H1 (cell line): ENCODE measurements around the gene SYT6. TPM values are rescaled to one million over a fixed set of nuclear protein-coding genes. Genes with fewer than 3 reads are reported as not detected.

Source experiments
- CTCF ChIA-PET: fragments of 300-600 bp; sonication (Branson Sonifier 250); formaldehyde crosslinking; loops from one replicate; lab custom pipeline; 2021; ENCODE audit not compliant: partially characterized antibody; lab: Charles Lee
- POLR2A ChIA-PET: fragments of 300-600 bp; sonication (Branson Sonifier 250); formaldehyde crosslinking; loops from one replicate; lab custom pipeline; 2021; ENCODE audit warnings: inconsistent platforms; ENCODE audit not compliant: partially characterized antibody; lab: Charles Lee
- DNase-seq, 2 experiments: peaks; one replicate each; pipeline versions ENCODE4 v3.0.0 to v3.0.0-alpha.2; 2010 to 2022; ENCODE audit warnings: low spot score in 2 of 2, low read depth in 1 of 2, mixed read lengths in 1 of 2
- FAIRE-seq: peaks from 2 replicates; lab custom pipeline; 2011; peaks lifted over from hg19 to GRCh38; lab: Jason Lieb, UNC
- H2AFZ ChIP-seq: 2 replicates; pipeline ENCODE4 v1.8.1; 2012; ENCODE audit warnings: low read length, inconsistent platforms
- H2AK5ac ChIP-seq: 2 replicates; pipeline ENCODE4 v1.6.1; 2013; ENCODE audit warnings: low read depth, low read length
- H2BK120ac ChIP-seq: replicated peaks from 2 replicates; pipeline ENCODE3; 2013; ENCODE audit warnings: low read depth, low read length, inconsistent platforms
- H2BK12ac ChIP-seq: 2 replicates; pipeline ENCODE4 v1.6.1; 2013; ENCODE audit warnings: low read depth, low read length
- H2BK15ac ChIP-seq: 2 replicates; pipeline ENCODE4 v1.6.1; 2013; ENCODE audit warnings: low read length
- H2BK20ac ChIP-seq: 2 replicates; pipeline ENCODE4 v1.6.1; 2013; ENCODE audit warnings: low read length
- H2BK5ac ChIP-seq: 2 replicates; pipeline ENCODE4 v1.6.1; 2013; ENCODE audit warnings: low read depth, low read length
- H3K14ac ChIP-seq: 2 replicates; pipeline ENCODE4 v1.6.1; 2013; ENCODE audit warnings: inconsistent platforms; ENCODE audit not compliant: insufficient read length
- H3K18ac ChIP-seq: 2 replicates; pipeline ENCODE4 v1.6.1; 2013; ENCODE audit warnings: low read length; ENCODE audit errors: extremely low read depth
- H3K23ac ChIP-seq: 2 replicates; pipeline ENCODE4 v1.6.1; 2013; ENCODE audit warnings: inconsistent platforms; ENCODE audit not compliant: insufficient read length
- H3K23me2 ChIP-seq: 2 replicates; pipeline ENCODE4 v1.6.1; 2013; ENCODE audit warnings: low read depth, low read length
- H3K27ac ChIP-seq: 2 replicates; pipeline ENCODE4 v1.6.1; 2011; ENCODE audit warnings: low read depth, low read length, inconsistent platforms
- H3K27me3 ChIP-seq, 4 experiments: replicated peaks in 1 of 4; 1 replicate in 1 of 4; 2 replicates in 3 of 4; pipeline versions ENCODE4 v1.6.1 to v1.8.1; 2011 to 2013; ENCODE audit warnings: low read length in 3 of 4, mild to moderate bottlenecking in 3 of 4, inconsistent platforms in 2 of 4, mixed read lengths in 2 of 4, moderate library complexity in 1 of 4; ENCODE audit not compliant: control insufficient read depth in 3 of 4, insufficient read depth in 3 of 4; ENCODE audit errors: extremely low read depth in 1 of 4
- H3K36me3 ChIP-seq, 4 experiments: 2 replicates each; pipeline versions ENCODE4 v1.6.1 to v1.8.1; 2011 to 2013; ENCODE audit warnings: mild to moderate bottlenecking in 4 of 4, low read length in 3 of 4, moderate library complexity in 2 of 4, control low read depth in 1 of 4, inconsistent platforms in 1 of 4; ENCODE audit not compliant: insufficient read depth in 4 of 4, control insufficient read depth in 2 of 4
- H3K4ac ChIP-seq: replicated peaks from 2 replicates; pipeline ENCODE3; 2013; ENCODE audit warnings: low read length, low read depth, mixed read lengths, inconsistent platforms; ENCODE audit not compliant: insufficient read length
- H3K4me1 ChIP-seq, 4 experiments: replicated peaks in 1 of 4; 1 replicate in 1 of 4; 2 replicates in 3 of 4; pipeline versions ENCODE4 v1.6.1 to v1.8.1; 2011 to 2013; ENCODE audit warnings: low read length in 3 of 4, inconsistent platforms in 2 of 4, mixed read lengths in 1 of 4; ENCODE audit not compliant: insufficient read depth in 4 of 4, control insufficient read depth in 3 of 4
- H3K4me2 ChIP-seq, 2 experiments: 2 replicates each; pipeline versions ENCODE4 v1.6.1 to v1.8.1; 2011 to 2013; ENCODE audit warnings: low read depth in 2 of 2, low read length in 2 of 2, control low read depth in 1 of 2, inconsistent platforms in 1 of 2, mild to moderate bottlenecking in 1 of 2; ENCODE audit not compliant: insufficient read depth in 1 of 2
- H3K4me3 ChIP-seq, 4 experiments: fragments of 200-600, 300-600 bp in 1 of 4; sonication (generic), shearing (Covaris generic), sonication (Bioruptor Twin) in 1 of 4; 2 replicates each; pipeline versions ENCODE4 v1.5.1 to v1.8.1; 2011 to 2016; ENCODE audit warnings: low read length in 4 of 4, low read depth in 3 of 4, control low read depth in 2 of 4, inconsistent platforms in 2 of 4, mild to moderate bottlenecking in 2 of 4, mixed read lengths in 1 of 4, moderate library complexity in 1 of 4; ENCODE audit not compliant: insufficient read depth in 2 of 4; ENCODE audit errors: extremely low read depth in 1 of 4
- H3K56ac ChIP-seq: replicated peaks from 2 replicates; pipeline ENCODE3; 2013; ENCODE audit warnings: low read depth, mild to moderate bottlenecking, mixed read lengths, low read length, inconsistent platforms; ENCODE audit not compliant: insufficient read length
- H3K79me1 ChIP-seq: 2 replicates; pipeline ENCODE4 v1.6.1; 2013; ENCODE audit warnings: low read depth, low read length, control low read depth
- H3K79me2 ChIP-seq, 2 experiments: 2 replicates each; pipeline versions ENCODE4 v1.6.1 to v1.8.1; 2012 to 2013; ENCODE audit warnings: low read length in 2 of 2, mild to moderate bottlenecking in 2 of 2, inconsistent platforms in 1 of 2; ENCODE audit not compliant: insufficient read depth in 2 of 2, control insufficient read depth in 1 of 2
- H3K9ac ChIP-seq, 4 experiments: replicated peaks in 1 of 4; 1 replicate in 1 of 4; 2 replicates in 3 of 4; pipeline versions ENCODE4 v1.6.1 to v1.8.1; 2011 to 2013; ENCODE audit warnings: low read depth in 3 of 4, low read length in 3 of 4, control low read depth in 2 of 4, mild to moderate bottlenecking in 2 of 4, moderate library complexity in 2 of 4, inconsistent platforms in 1 of 4; ENCODE audit errors: extremely low read depth in 1 of 4
- H3K9me3 ChIP-seq, 2 experiments: 2 replicates each; pipeline versions ENCODE4 v1.6.1 to v1.8.1; 2012 to 2013; ENCODE audit warnings: mild to moderate bottlenecking in 2 of 2, moderate library complexity in 2 of 2, control low read depth in 1 of 2, inconsistent platforms in 1 of 2, low read depth in 1 of 2, low read length in 1 of 2, mixed read lengths in 1 of 2; ENCODE audit not compliant: insufficient read depth in 2 of 2
- H4K20me1 ChIP-seq, 2 experiments: replicated peaks in 1 of 2; 2 replicates each; pipeline versions ENCODE3 to v1.8.1; 2011 to 2013; ENCODE audit warnings: inconsistent platforms in 2 of 2, low read length in 2 of 2, mild to moderate bottlenecking in 1 of 2; ENCODE audit not compliant: insufficient read depth in 2 of 2, control insufficient read depth in 1 of 2
- H4K5ac ChIP-seq: 2 replicates; pipeline ENCODE4 v1.6.1; 2013; ENCODE audit warnings: low read length, low read depth, mixed read lengths, inconsistent platforms; ENCODE audit not compliant: insufficient read length
- H4K8ac ChIP-seq: 2 replicates; pipeline ENCODE4 v1.8.0; 2013; ENCODE audit warnings: mild to moderate bottlenecking, moderate library complexity, low read length, inconsistent platforms; ENCODE audit not compliant: insufficient read depth; ENCODE audit errors: extremely low read depth
- H4K91ac ChIP-seq: replicated peaks from 2 replicates; pipeline ENCODE3; 2013; ENCODE audit warnings: low read length, mixed read lengths, inconsistent platforms; ENCODE audit not compliant: insufficient read length
- CREB1 ChIP-seq: IDR thresholded peaks from 2 replicates; pipeline ENCODE4 v1.6.1; 2012; ENCODE audit warnings: inconsistent platforms
- JUN ChIP-seq: IDR thresholded peaks from 2 replicates; pipeline ENCODE4 v1.6.1; 2011; ENCODE audit warnings: low read depth, mild to moderate bottlenecking, improper control_type of control experiment, low read length
- NANOG ChIP-seq: IDR thresholded peaks from 2 replicates; pipeline ENCODE4 v1.6.1; 2011; ENCODE audit warnings: low read length, low read depth, mild to moderate bottlenecking, inconsistent platforms; ENCODE audit not compliant: insufficient read depth, poor library complexity, severe bottlenecking
- RFX5 ChIP-seq: IDR thresholded peaks from 2 replicates; pipeline ENCODE4 v1.6.1; 2011; ENCODE audit warnings: low read depth, low read length, improper control_type of control experiment, borderline replicate concordance
- RNF2 ChIP-seq: fragments of 200-900, 300-1000 bp; sonication (generic); IDR thresholded peaks from 2 replicates; pipeline ENCODE4 v1.7.1; 2016; ENCODE audit warnings: borderline replicate concordance, low read depth, mild to moderate bottlenecking, antibody characterized with exemption, low read length; ENCODE audit not compliant: poor library complexity, severe bottlenecking; ENCODE audit errors: missing control alignments
- SIRT6 ChIP-seq: IDR thresholded peaks from one replicate; pipeline ENCODE4 v1.7.1; 2012; ENCODE audit warnings: low read length, inconsistent platforms
- SIX5 ChIP-seq: IDR thresholded peaks from 2 replicates; pipeline ENCODE4 v1.6.1; 2011; ENCODE audit warnings: mild to moderate bottlenecking, low read depth, low read length
- SP1 ChIP-seq: IDR thresholded peaks from 2 replicates; pipeline ENCODE4 v1.6.1; 2011; ENCODE audit warnings: low read depth, low read length
- SRF ChIP-seq: IDR thresholded peaks from 2 replicates; pipeline ENCODE4 v1.6.1; 2011; ENCODE audit warnings: mild to moderate bottlenecking, low read depth, low read length, moderate library complexity
- TBP ChIP-seq: IDR thresholded peaks from 2 replicates; pipeline ENCODE4 v1.6.1; 2011; ENCODE audit warnings: low read depth, low read length, improper control_type of control experiment
- WGBS, 2 experiments: shearing (Covaris generic) in 1 of 2; methylation state at CpG; one replicate each; pipeline versions ENCODE4 v1.1.6 to v1.1.7; 2013 to 2015; ENCODE audit warnings: low lambda C conversion rate in 2 of 2, mixed read lengths in 2 of 2, inconsistent platforms in 1 of 2, low coverage in 1 of 2, missing lambda C conversion rate in 1 of 2; ENCODE audit not compliant: insufficient replicate concordance in 2 of 2, insufficient coverage in 1 of 2, insufficient read length in 1 of 2; ENCODE audit errors: extremely low coverage in 1 of 2, missing lambda C conversion rate in 1 of 2; 5-methylcytosine and 5-hydroxymethylcytosine counted together
- polyA plus RNA-seq, 7 experiments: library from polyadenylated mRNA; depleted of rRNA in 3 of 7; stranded (reverse) in 5 of 7; unstranded in 2 of 7; fragments of >200 nt in 5 of 7; fragments of 200-250 nt in 2 of 7; gene quantifications; 1 replicate in 5 of 7; 2 replicates in 1 of 7; 4 replicates in 1 of 7; pipeline versions ENCODE4 v1.2.1 to v1.2.3, GENCODE V29; 2011 to 2013; ENCODE audit warnings: missing spikeins in 2 of 7, mixed read lengths in 2 of 7
- total RNA-seq: library from RNA; stranded (reverse); fragmentation: NEBNext Ultra II Directional; extraction: Animal tissue kit (Norgen Biotek cat#: 25700); gene quantifications from 2 replicates; pipeline ENCODE4 v1.2.1, GENCODE V29; 2021
- TF ChIP-seq, protein P1 (sequence below): IDR thresholded peaks from 2 replicates; pipeline ENCODE4 v1.6.1; 2012; ENCODE audit warnings: low read length, inconsistent platforms
- TF ChIP-seq, protein P2 (sequence below): IDR thresholded peaks from 2 replicates; pipeline ENCODE4 v1.6.1; 2012; ENCODE audit warnings: inconsistent platforms

SYT6 gene
- total and polyA plus RNA-seq, 2 of the 8 experiments (the other 6 are each of a cell fraction or from before 2014, with no cell fraction given) = 33.7 to 83.5 TPM

DNA sequence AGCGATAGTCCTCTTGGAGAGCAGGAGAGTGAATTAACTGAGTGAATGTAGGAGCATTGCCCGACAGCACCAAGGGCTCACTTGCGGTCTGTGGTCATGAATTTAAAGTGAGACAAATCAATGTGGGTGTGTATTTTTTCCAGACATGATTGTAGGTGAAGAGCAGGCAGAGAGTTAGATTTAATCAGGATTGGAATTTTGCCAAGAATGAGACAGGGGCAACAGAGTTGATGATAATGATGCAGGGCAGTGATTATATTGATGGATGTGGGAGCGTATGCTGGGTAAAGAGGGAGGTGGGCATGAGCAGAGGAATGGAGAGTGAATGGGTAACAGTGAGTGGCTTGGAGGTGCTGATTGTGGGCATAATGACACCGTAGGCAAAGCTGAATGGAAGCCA lies 20.0 kb upstream of the SYT6 start:
- FAIRE-seq (no peak), DNase-seq (no peak)
- ChIA-PET CTCF (interaction anchor here (1.5 kb wide), 1 partner anchor 27 kb away, joined by 4 read pairs; no protein-coding TSS in a partner anchor), POLR2A (interaction anchor here (1.1 kb wide), 1 partner anchor 10 kb away, joined by 4 read pairs; no protein-coding TSS in a partner anchor)
- H3K4me3 ChIP-seq = no peak overlapping the region
- H4K8ac ChIP-seq = no peak overlapping the region
- H2BK5ac ChIP-seq = peak overlapping the region; percentile 50; the same call in 1 of the 2 replicates
- H2BK120ac ChIP-seq = no peak overlapping the region
- H2BK20ac ChIP-seq = no peak overlapping the region; the same call in 1 of the 2 replicates
- no peak overlapping the region for H3K9ac ChIP-seq
- H3K4ac ChIP-seq = no peak overlapping the region
- no peak overlapping the region for H3K14ac ChIP-seq
- H3K79me1 ChIP-seq = no peaks in the 10 kb centered on the region
- no peak overlapping the region for H2BK15ac ChIP-seq
- H3K27ac ChIP-seq = no peak overlapping the region
- peaks cover 0 to 2% (median 0%) of the 10 kb centered on the region in 4 experiments; a peak in 3 of 7 replicates for H3K27me3 ChIP-seq
- no peak overlapping the region for H3K23ac ChIP-seq
- no peaks in the 10 kb centered on the region for H3K79me2 ChIP-seq
- H3K36me3 ChIP-seq = no peaks in the 10 kb centered on the region
- no peak overlapping the region for H3K4me2 ChIP-seq
- H3K18ac ChIP-seq = no peak overlapping the region
- peaks cover 0 to 3% (median 0%) of the 10 kb centered on the region in 4 experiments; a peak in 1 of 7 replicates for H3K4me1 ChIP-seq
- H2AK5ac ChIP-seq = peak overlapping the region; percentile 93; the same call in 1 of the 2 replicates
- no peak overlapping the region for H2BK12ac ChIP-seq
- no peaks in the 10 kb centered on the region for H4K20me1 ChIP-seq
- no peak overlapping the region for H4K5ac ChIP-seq
- H3K56ac ChIP-seq = no peak overlapping the region
- 90% methylated on average over 5 of the region's 5 CpGs; no CpG with 5 or more reads in 1 of the 2 experiments for WGBS, 2 experiments
- H2AFZ ChIP-seq = no peak overlapping the region
- H3K9me3 ChIP-seq = no peaks in the 10 kb centered on the region
- H4K91ac ChIP-seq = no peak overlapping the region
- no peaks in the 10 kb centered on the region; the same call in 1 of the 2 replicates for H3K23me2 ChIP-seq
- TF ChIP-seq NANOG = no peak
- TF ChIP-seq SRF = no peak
- TF ChIP-seq CREB1 = no peak
- no peak for TF ChIP-seq SIX5
- TF ChIP-seq, protein P1, sequence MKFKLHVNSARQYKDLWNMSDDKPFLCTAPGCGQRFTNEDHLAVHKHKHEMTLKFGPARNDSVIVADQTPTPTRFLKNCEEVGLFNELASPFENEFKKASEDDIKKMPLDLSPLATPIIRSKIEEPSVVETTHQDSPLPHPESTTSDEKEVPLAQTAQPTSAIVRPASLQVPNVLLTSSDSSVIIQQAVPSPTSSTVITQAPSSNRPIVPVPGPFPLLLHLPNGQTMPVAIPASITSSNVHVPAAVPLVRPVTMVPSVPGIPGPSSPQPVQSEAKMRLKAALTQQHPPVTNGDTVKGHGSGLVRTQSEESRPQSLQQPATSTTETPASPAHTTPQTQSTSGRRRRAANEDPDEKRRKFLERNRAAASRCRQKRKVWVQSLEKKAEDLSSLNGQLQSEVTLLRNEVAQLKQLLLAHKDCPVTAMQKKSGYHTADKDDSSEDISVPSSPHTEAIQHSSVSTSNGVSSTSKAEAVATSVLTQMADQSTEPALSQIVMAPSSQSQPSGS = no peak
- TF ChIP-seq SP1 = no peak
- no peak for TF ChIP-seq SIRT6
- no peak for TF ChIP-seq TBP
- TF ChIP-seq JUN = no peak
- TF ChIP-seq RFX5 = no peak
- no peak for TF ChIP-seq RNF2
- TF ChIP-seq, protein P2, sequence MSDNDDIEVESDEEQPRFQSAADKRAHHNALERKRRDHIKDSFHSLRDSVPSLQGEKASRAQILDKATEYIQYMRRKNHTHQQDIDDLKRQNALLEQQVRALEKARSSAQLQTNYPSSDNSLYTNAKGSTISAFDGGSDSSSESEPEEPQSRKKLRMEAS = no peak
